Measurements from ENCODE around the gene ZNF157.

The ZNF157 gene

GRCh38 chrX:47446431-47446830 lies 76.1 kb downstream of the ZNF157 start:
- DNase-seq (ENCODE audit: extremely low spot score, insufficient read length, low read depth) (no peak), FAIRE-seq (no peak)

GRCh38 chrX:47446971-47447370 lies 76.6 kb downstream of the ZNF157 start:
- FAIRE-seq = no peak
- DNase-seq (ENCODE audit: extremely low spot score, insufficient read length, low read depth) = no peak

- DNase-seq (ENCODE audit: extremely low spot score, insufficient read length, low read depth) = no peak
- no peak for FAIRE-seq
These were observed 77.2 kb downstream of the ZNF157 start for GRCh38 chrX:47447607-47448006.

GRCh38 chrX:47448165-47448806 lies 77.9 kb downstream of the ZNF157 start:
- no peak for FAIRE-seq

GRCh38 chrX:47452112-47452511 lies 81.7 kb downstream of the ZNF157 start:
- FAIRE-seq = no peak

More at GRCh38 chrX:47448165-47448806, 77.9 kb downstream of the ZNF157 start:
- DNase-seq (ENCODE audit: extremely low spot score, insufficient read length, low read depth) = no peak

GRCh38 chrX:47456080-47456479 lies 85.7 kb downstream of the ZNF157 start:
- DNase-seq (ENCODE audit: extremely low spot score, insufficient read length, low read depth) = no peak
- no peak for FAIRE-seq

More at GRCh38 chrX:47452112-47452511, 81.7 kb downstream of the ZNF157 start:
- no peak for DNase-seq (ENCODE audit: extremely low spot score, insufficient read length, low read depth)

GRCh38 chrX:47458528-47458927 lies 88.2 kb downstream of the ZNF157 start:
- FAIRE-seq (peak; percentile 39), DNase-seq (ENCODE audit: extremely low spot score, insufficient read length, low read depth) (no peak)

GRCh38 chrX:47460561-47460960 lies 90.2 kb downstream of the ZNF157 start:
- DNase-seq (ENCODE audit: extremely low spot score, insufficient read length, low read depth) (no peak), FAIRE-seq (peak; percentile 12)
